Heart right ventricle (tissue), 16 donors: Measurements from ENCODE around the gene OR2B2. TPM values are rescaled to one million over a fixed set of nuclear protein-coding genes. Genes with fewer than 3 reads are reported as not detected.
A peak's percentile ranks its signal among the peaks of the same experiment; 100 is the strongest.

Source experiments
- ATAC-seq, 8 donors: fragments of 200-7000 bp; cut with Tn5 transposase; one replicate each; pipeline ENCODE4 v1.9.1; 2020; ENCODE audit warnings: mild to moderate bottlenecking in 8 of 8, moderate library complexity in 8 of 8, moderate number of reproducible peaks in 1 of 8
- DNase-seq, 2 donors: peaks; one replicate each; pipeline ENCODE4 v3.0.0-alpha.2; 2020
- H3K27ac ChIP-seq, 10 donors: fragments of 200-600 bp; sonication (generic) in 2 of 10; one replicate each; pipeline versions ENCODE4 v1.5.0 to v1.8.0; 2020 to 2022; ENCODE audit warnings: mild to moderate bottlenecking in 3 of 10
- H3K27me3 ChIP-seq, 7 donors: fragments of 200-600 bp; one replicate each; pipeline ENCODE4 v1.8.0; 2021 to 2022; ENCODE audit warnings: mild to moderate bottlenecking in 2 of 7
- H3K36me3 ChIP-seq, 9 donors: fragments of 200-600 bp; sonication (generic) in 1 of 9; one replicate each; pipeline versions ENCODE4 v1.5.0 to v1.8.0; 2020 to 2022; ENCODE audit warnings: mild to moderate bottlenecking in 2 of 9
- H3K4me1 ChIP-seq, 9 donors: fragments of 200-600 bp; sonication (generic) in 1 of 9; one replicate each; pipeline versions ENCODE4 v1.5.0 to v1.8.0; 2020 to 2022; ENCODE audit warnings: mild to moderate bottlenecking in 4 of 9
- H3K4me3 ChIP-seq, 10 donors: fragments of 200-600 bp; sonication (generic) in 2 of 10; one replicate each; pipeline versions ENCODE4 v1.5.0 to v1.8.0; 2020 to 2022; ENCODE audit warnings: mild to moderate bottlenecking in 7 of 10, moderate library complexity in 2 of 10
- H3K9me3 ChIP-seq, 11 donors: fragments of 200-600 bp in 10 of 11; sonication (generic) in 2 of 11; one replicate each; pipeline versions ENCODE4 v1.5.0 to v1.8.0; 2013 to 2022; ENCODE audit warnings: mild to moderate bottlenecking in 2 of 11, control low read depth in 1 of 11, moderate library complexity in 1 of 11
- CTCF ChIP-seq, 9 donors: fragments of 200-600 bp; sonication (generic) in 2 of 9; IDR thresholded peaks; one replicate each; pipeline versions ENCODE4 v1.5.0 to v1.8.0; 2021 to 2022; ENCODE audit warnings: antibody characterized with exemption in 9 of 9, mild to moderate bottlenecking in 5 of 9, moderate library complexity in 1 of 9
- WGBS, 2 donors: extraction: QIAGEN DNeasy Blood & Tissue Kit; methylation state at CpG; one replicate each; pipeline ENCODE4 v1.1.7; 2013; ENCODE audit warnings: inconsistent platforms in 1 of 2; 5-methylcytosine and 5-hydroxymethylcytosine counted together
- intact Hi-C, 10 donors: fragments of 100-400 bp; cut with DNase I; formaldehyde crosslinking; loops; one replicate each; pipeline versions ENCODE4 v1.11.1 to v1.14.2; 2022
- polyA plus RNA-seq, 2 donors: library from polyadenylated mRNA; stranded (reverse); fragments of 200-250 nt; gene quantifications; one replicate each; pipeline ENCODE4 v1.2.3, GENCODE V29; 2013
- total RNA-seq, 10 donors: library from RNA; stranded (reverse); fragmentation: NEBNext Ultra II Directional in 3 of 10; extraction: Animal tissue kit (Norgen Biotek cat#: 25700) in 3 of 10; gene quantifications; one replicate each; pipeline versions ENCODE4 v1.2.1 to v1.2.4, GENCODE V29; 2021 to 2023
- donor health status: Arrhythmogenic right ventricular cardiomyopathy.
- donor health status: ischemic (EF 13 %, LVEDD 7.1; RV severe dilation, severe dysfunction).
- donor health status: healthy with polysubstance abuse.
- donor health status: DM: no; HTN: yes; CAD: no.
- donor health status: DM: no; HTN: no; CAD: no.
- donor health status: ischemic (EF 25% LVEDD 6.9; RV normal size, moderate dysfunction).
- donor health status: ischemic (EF 25% LVEDD 5.7; RV mildly dilated, moderate dysfunction).
- donor health status: healthy.
- donor health status: DM: yes; HTN: yes; CAD: no.
- donor health status: Ischemic cardiomyopathy.
- donor health status: ischemic (EF 35%, LVEDD 5.7; RV mildly dilated, moderate dysfunction).
- donor health status: nonischemic (EF 11% LVEDD 7.7; RV severe dilation, severe dysfunction).
- donor health status: DM: yes; HTN: yes; CAD: no.
- donor health status: PGD.
- donor health status: ischemic (EF 29% LVEDD 5.4; RV normal size, mild dysfunction).
- donor health status: nonischemic (EF 23%, LVEDD 6.1; RV moderate dilation, normal function).

Gene OR2B2
- total and polyA plus RNA-seq, 12 donors: not detected

- no peaks in the 10 kb centered on the region for H3K36me3 ChIP-seq
- TF ChIP-seq CTCF (IDR thresholded peaks at IDR 0.05): no peak
- no peak for ATAC-seq
- no peak overlapping the region for H3K4me3 ChIP-seq
- H3K9me3 ChIP-seq: no peaks in the 10 kb centered on the region
- intact Hi-C loops: loop anchor here in 1 of 10 donors (10.0 kb wide), 1 partner anchor 78 kb away; a partner anchor contains a TSS
- DNase-seq: no peak
- 98 to 100% methylated on average over 1 of the region's 1 CpG for WGBS, 2 donors
- peaks cover 2 to 54% (median 25%) of the 10 kb centered on the region in 7 donors for H3K27me3 ChIP-seq
- no peaks in the 10 kb centered on the region for H3K4me1 ChIP-seq
- H3K27ac ChIP-seq: no peak overlapping the region
Observed at GRCh38 chr6:27883136-27883535, 29.1 kb downstream of the OR2B2 start.

GRCh38 chr6:27882624-27883023 lies 29.6 kb downstream of the OR2B2 start:
- intact Hi-C loops: loop anchor here in 1 of 10 donors (10.0 kb wide), 1 partner anchor 78 kb away; a partner anchor contains a TSS
- no peak for TF ChIP-seq CTCF (IDR thresholded peaks at IDR 0.05)
- no peak for ATAC-seq
- H3K4me3 ChIP-seq: no peak overlapping the region
- H3K36me3 ChIP-seq: no peaks in the 10 kb centered on the region
- DNase-seq: no peak
- no peak overlapping the region for H3K27ac ChIP-seq
- peaks cover 0 to 49% (median 22%) of the 10 kb centered on the region in 7 donors for H3K27me3 ChIP-seq
- no peaks in the 10 kb centered on the region for H3K4me1 ChIP-seq
- WGBS, 2 donors: 79 to 81% methylated on average over 5 of the region's 5 CpGs
- no peaks in the 10 kb centered on the region for H3K9me3 ChIP-seq

- Histone ChIP-seq H3K36me3 (no peaks in the 10 kb centered on the region), H3K4me3 (no peak overlapping the region), H3K27ac (no peak overlapping the region), H3K27me3 (peaks cover 0 to 31% (median 18%) of the 10 kb centered on the region in 7 donors), H3K4me1 (no peaks in the 10 kb centered on the region), H3K9me3 (no peaks in the 10 kb centered on the region)
- ATAC-seq (no peak), DNase-seq (no peak)
- 83 to 87% methylated on average over 5 of the region's 5 CpGs for WGBS, 2 donors
- intact Hi-C loops: loop anchor here in 1 of 10 donors (10.0 kb wide), 1 partner anchor 75 kb away; a partner anchor contains a TSS
- TF ChIP-seq CTCF (IDR thresholded peaks at IDR 0.05): no peak
Observed at GRCh38 chr6:27879837-27880236, 32.4 kb downstream of the OR2B2 start.

GRCh38 chr6:27874016-27874415 lies 38.2 kb downstream of the OR2B2 start:
- DNase-seq (no peak), ATAC-seq (no peak)
- 72 to 85% methylated on average over 8 of the region's 8 CpGs for WGBS, 2 donors
- Histone ChIP-seq H3K4me1 (peaks cover 4 to 35% (median 10%) of the 10 kb centered on the region in 9 donors), H3K9me3 (no peaks in the 10 kb centered on the region), H3K27me3 (peaks cover 10 to 66% (median 57%) of the 10 kb centered on the region in 7 donors), H3K36me3 (no peaks in the 10 kb centered on the region), H3K4me3 (peak overlapping the region in 5 of 10 donors; percentile 55 to 70 (median 61)), H3K27ac (peak overlapping the region in 4 of 10 donors; percentile 57 to 94 (median 64))
- TF ChIP-seq CTCF (IDR thresholded peaks at IDR 0.05): no peak
- intact Hi-C loops: loop anchor here in 1 of 10 donors (5.0 kb wide), 1 partner anchor 62 kb away; a partner anchor contains a TSS
